HG03045 (cell line): ENCODE data around the gene RAX.
"Not testable (repeated sequence)": the region's sequence is repeated elsewhere in the genome, so short reads cannot be mapped to it uniquely, and the experiment has no call there.

Experiments used
- ATAC-seq: cut with Tn5 transposase; IDR thresholded peaks from one replicate; pipeline ENCODE4 v1.9.1; 2021; ENCODE audit warnings: mild to moderate bottlenecking, moderate library complexity; ENCODE audit not compliant: unreplicated experiment

RAX gene

GRCh38 chr18:59273759-59274532 is 692 bp upstream of the RAX start:
- ATAC-seq: no peak

- no peak for ATAC-seq
Measured at GRCh38 chr18:59272221-59272888, 899 bp downstream of the RAX start.

GRCh38 chr18:59271606-59272220 is 1.5 kb downstream of the RAX start:
- ATAC-seq: no peak

- no peak for ATAC-seq
Measured at GRCh38 chr18:59270689-59271257, 2.5 kb downstream of the RAX start.

GRCh38 chr18:59269563-59270119 is 3.6 kb downstream of the RAX start:
- ATAC-seq: no peak

GRCh38 chr18:59268721-59269562 is 4.3 kb downstream of the RAX start:
- no peak for ATAC-seq

GRCh38 chr18:59268127-59268720 is 5.0 kb downstream of the RAX start:
- no peak for ATAC-seq

- no peak for ATAC-seq
Measured at GRCh38 chr18:59267503-59268126, 5.6 kb downstream of the RAX start.

GRCh38 chr18:59266886-59267502 is 6.3 kb downstream of the RAX start:
- no peak for ATAC-seq

GRCh38 chr18:59266459-59266858 is 6.8 kb downstream of the RAX start:
- no peak for ATAC-seq

- ATAC-seq: no peak
Measured at GRCh38 chr18:59265974-59266369, 7.3 kb downstream of the RAX start.

- no peak for ATAC-seq
Measured at GRCh38 chr18:59265246-59265973, 7.8 kb downstream of the RAX start.

- no peak for ATAC-seq
Measured at GRCh38 chr18:59264651-59265245, 8.5 kb downstream of the RAX start.

GRCh38 chr18:59264121-59264571 is 9.1 kb downstream of the RAX start:
- ATAC-seq: no peak

- ATAC-seq: no peak
Measured at GRCh38 chr18:59263661-59264060, 9.6 kb downstream of the RAX start.

- ATAC-seq: not testable (repeated sequence)
Measured at GRCh38 chr18:59262243-59262642, 11.0 kb downstream of the RAX start.

GRCh38 chr18:59261842-59262241 is 11.4 kb downstream of the RAX start:
- not testable (repeated sequence) for ATAC-seq

- ATAC-seq: not testable (repeated sequence)
Measured at GRCh38 chr18:59255491-59255890, 17.8 kb downstream of the RAX start.
